EL (cell line): Measurements from ENCODE around the gene GGT6.

Experiments
- DNase-seq: peaks from one replicate; pipeline ENCODE4 v3.0.0-alpha.2; 2016

GGT6 gene

GRCh38 chr17:4549781-4550533, 10.4 kb downstream of the GGT6 start:
- no peak for DNase-seq

- peak; percentile 64 for DNase-seq
Measured at GRCh38 chr17:4548721-4549531, 11.5 kb downstream of the GGT6 start.

- no peak for DNase-seq
Measured at GRCh38 chr17:4548061-4548461, 12.3 kb downstream of the GGT6 start.

GRCh38 chr17:4547118-4547906, 13.1 kb downstream of the GGT6 start:
- DNase-seq, result no peak

GRCh38 chr17:4545217-4545951, 15.0 kb downstream of the GGT6 start:
- no peak for DNase-seq

GRCh38 chr17:4544951-4545216, 15.5 kb downstream of the GGT6 start:
- no peak for DNase-seq

- no peak for DNase-seq
Measured at GRCh38 chr17:4544135-4544950, 16.0 kb downstream of the GGT6 start.

- DNase-seq, result no peak
Measured at GRCh38 chr17:4543557-4544026, 16.8 kb downstream of the GGT6 start.

- DNase-seq, result no peak
Measured at GRCh38 chr17:4542726-4543191, 17.6 kb downstream of the GGT6 start.

GRCh38 chr17:4542003-4542725, 18.2 kb downstream of the GGT6 start:
- DNase-seq, result no peak

- no peak for DNase-seq
Measured at GRCh38 chr17:4541328-4542002, 18.9 kb downstream of the GGT6 start.

- DNase-seq, result no peak
Measured at GRCh38 chr17:4540687-4541327, 19.6 kb downstream of the GGT6 start.

GRCh38 chr17:4540224-4540651, 20.1 kb downstream of the GGT6 start:
- no peak for DNase-seq

- no peak for DNase-seq
Measured at GRCh38 chr17:4539576-4540223, 20.7 kb downstream of the GGT6 start.

GRCh38 chr17:4539025-4539424, 21.4 kb downstream of the GGT6 start:
- DNase-seq, result no peak

- DNase-seq, result no peak
Measured at GRCh38 chr17:4538236-4539002, 22.0 kb downstream of the GGT6 start.

- no peak for DNase-seq
Measured at GRCh38 chr17:4537451-4538235, 22.7 kb downstream of the GGT6 start.
